Endometrial microvascular endothelial cells (primary cell): Measurements from ENCODE around the gene PGPEP1. TPM values are rescaled to one million over a fixed set of nuclear protein-coding genes. Genes with fewer than 3 reads are reported as not detected.
"Not testable (repeated sequence)": the region's sequence is repeated elsewhere in the genome, so short reads cannot be mapped to it uniquely, and the experiment has no call there.

Experiments used
- in situ Hi-C: cut with HindIII; loops from 2 replicates; pipeline ENCODE4 v1.10.0; 2017; ENCODE audit warnings: low sequenced_read_pairs, low pct_unique_long_range_greater_than_20kb; ENCODE audit errors: inconsistent ontology term
- total RNA-seq: library from RNA; depleted of rRNA; stranded (reverse); fragments of >200 nt; gene quantifications from one replicate; pipeline ENCODE4 v1.2.3, GENCODE V29; 2015; ENCODE audit errors: inconsistent ontology term

PGPEP1 gene
- total RNA-seq, 1 donor from 2014 or later = 5.8 TPM

GRCh38 chr19:18402455-18403248 lies 62.3 kb downstream of the PGPEP1 start:
- in situ Hi-C loops = not testable (repeated sequence)

DNA sequence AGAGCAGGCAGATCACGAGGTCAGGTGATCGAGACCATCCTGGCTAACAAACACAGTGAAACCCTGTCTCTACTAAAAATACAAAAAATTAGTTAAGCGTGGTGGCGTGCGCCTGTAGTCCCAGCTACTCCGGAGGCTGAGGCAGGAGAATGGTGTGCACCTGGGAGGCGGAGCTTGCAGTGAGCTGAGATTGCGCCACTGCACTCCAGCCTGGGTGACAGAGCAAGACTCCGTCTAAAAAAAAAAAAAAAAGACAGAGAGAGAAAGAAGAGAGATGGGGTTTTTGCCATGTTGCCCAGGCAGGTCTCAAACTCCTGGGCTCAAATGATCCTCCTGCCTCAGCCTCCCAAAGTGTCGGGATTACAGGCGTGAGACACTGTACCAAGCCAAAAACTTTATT lies 65.4 kb downstream of the PGPEP1 start:
- in situ Hi-C loops = not testable (repeated sequence)

- in situ Hi-C loops = no loop called here
These were observed 66.4 kb downstream of the PGPEP1 start for GRCh38 chr19:18406749-18407148.

DNA sequence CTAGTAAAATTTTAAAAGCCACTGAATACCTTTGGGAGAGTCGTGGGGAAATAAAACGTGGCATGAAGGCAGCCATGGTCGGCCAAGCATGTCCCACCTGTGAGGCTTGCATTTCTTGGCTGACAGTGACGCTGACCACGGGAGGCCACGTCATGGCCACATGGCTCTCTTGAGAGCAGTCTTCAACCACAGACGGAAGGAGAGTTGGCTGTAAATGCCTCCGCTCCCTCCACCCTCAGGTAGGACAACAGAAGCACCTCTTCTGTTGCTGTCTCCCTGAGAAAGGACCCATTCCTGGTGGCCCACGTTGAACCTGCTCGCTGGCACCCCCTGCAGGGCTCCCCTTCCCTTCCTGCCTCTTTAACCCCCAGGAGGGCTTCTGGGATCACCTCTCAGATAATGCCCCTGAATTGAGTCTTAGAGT lies 67.7 kb downstream of the PGPEP1 start:
- in situ Hi-C loops = no loop called here

DNA sequence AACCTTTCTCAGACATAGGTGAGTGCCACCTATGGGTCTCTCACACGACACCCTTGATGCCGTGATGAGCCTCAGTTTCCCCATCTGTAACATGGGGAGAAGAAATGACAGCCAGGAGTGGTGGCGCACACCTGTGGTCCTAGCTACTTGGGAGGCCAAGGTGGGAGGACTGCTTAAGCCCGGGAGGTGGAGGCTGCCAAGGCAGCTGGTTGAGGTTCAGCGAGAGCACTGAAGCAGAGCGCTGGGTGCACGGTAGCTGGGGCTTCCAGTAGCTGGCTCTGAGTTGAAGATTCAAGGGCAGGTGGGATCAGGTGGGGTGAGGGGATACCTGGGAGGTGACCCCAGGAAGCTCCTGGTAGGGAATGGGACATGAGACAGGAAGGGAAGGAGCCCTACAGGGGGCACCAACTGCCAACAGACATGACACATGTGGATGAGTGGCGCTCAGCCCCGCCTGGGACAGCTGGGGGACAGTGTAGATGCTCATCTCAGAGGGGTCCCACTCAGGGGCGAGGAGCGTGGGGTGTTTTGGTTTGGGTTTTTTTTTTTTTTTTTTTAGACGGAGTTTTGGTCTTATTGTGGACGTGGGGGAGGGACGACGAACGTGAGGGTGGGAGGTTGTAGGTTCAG lies 72.3 kb downstream of the PGPEP1 start:
- in situ Hi-C loops = no loop called here

DNA sequence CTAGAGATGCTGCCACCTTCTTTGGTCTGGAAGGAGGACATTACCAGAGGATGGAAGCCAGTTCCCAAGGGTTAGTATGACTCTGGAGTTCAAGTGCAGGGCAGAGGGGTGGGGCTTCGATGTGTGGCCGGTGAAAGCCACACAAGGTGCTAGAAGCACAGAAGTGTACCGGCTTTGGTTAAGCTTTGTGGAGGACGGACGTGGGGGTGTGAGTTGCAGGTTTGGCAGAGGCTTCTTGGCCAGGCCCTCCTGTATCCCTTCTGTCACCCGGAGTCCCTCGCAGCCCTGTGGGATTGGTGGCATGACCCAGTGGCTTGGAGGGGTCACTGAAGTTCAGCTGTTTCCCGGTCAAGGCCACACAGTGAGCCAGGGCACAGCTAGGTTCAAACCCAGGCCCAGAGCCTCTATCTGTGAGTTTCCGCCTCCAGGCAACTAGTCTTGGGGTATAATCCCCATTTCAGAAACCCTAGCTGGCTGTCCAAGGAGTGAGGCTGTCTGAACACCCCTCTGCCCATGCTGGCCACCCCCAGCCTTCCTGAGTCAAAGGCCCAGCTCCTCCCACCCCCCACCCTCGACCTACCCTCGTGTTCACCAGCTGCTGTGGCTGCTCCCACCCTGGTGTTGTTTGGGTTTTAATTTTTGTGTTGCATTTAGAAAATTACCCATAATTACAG lies 74.2 kb downstream of the PGPEP1 start:
- in situ Hi-C loops = no loop called here

DNA sequence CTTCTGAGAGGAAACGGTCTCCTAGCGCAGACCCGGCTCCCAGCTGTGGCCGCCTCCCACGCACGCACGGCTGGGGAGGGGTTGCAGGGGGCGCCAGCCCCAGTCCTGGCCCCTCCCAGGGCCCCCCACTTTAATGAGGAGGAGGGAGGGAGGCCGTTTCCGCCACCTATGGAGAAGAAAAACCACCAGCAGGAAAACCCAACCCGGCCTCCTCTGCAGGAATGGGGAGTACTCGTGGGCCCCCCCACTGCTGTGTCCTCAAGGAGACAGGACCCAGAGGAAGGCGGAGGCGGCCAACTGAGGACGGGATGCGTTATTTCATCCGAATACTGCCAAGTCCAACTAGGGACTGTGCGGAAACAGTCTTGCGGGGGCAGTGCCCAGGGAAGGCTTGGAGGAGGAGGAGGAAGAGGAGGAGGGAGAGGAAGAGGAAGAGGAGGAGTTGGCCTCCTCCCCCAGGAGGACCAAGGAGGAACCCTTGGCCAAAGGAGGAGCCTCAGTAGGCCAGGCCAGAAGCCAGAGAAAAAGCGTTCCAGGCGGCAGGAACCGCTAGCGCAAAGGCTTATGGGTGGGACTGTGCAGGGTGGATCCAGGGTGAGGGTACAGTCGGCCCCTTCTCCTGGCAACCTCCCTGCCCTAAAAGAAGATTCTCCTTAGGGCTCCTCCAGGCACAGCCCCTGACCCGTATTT lies 74.9 kb downstream of the PGPEP1 start:
- in situ Hi-C loops = no loop called here

DNA sequence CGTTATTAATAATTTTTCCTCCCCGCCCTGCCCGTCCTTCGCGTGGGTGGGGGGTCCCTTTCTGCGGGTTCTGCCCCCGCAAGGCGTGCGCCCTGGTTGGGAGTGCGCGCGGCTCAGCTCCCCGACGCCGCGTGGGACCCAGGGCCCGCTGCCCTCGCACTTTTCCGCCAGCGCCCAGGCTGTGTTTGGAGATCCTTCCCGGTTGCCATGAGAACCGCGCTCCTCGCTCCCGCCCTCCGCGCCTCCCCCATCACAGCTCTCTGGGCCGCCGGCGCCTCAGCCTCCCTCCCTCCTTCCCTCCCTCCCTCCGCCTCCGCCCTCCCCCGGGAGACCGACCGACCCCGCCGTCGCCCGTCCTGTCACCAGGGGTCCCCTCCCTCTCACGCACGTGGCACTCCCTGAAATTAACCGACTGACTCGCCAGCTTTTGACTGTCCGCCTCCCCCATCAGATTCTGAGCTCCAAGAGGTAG lies 76.4 kb downstream of the PGPEP1 start:
- in situ Hi-C loops = no loop called here

- in situ Hi-C loops = no loop called here
These were observed 77.0 kb downstream of the PGPEP1 start for GRCh38 chr19:18417250-18418028.

- in situ Hi-C loops = no loop called here
These were observed 77.7 kb downstream of the PGPEP1 start for GRCh38 chr19:18418029-18418482.

- in situ Hi-C loops = no loop called here
These were observed 78.2 kb downstream of the PGPEP1 start for GRCh38 chr19:18418483-18419194.

- in situ Hi-C loops = no loop called here
These were observed 78.8 kb downstream of the PGPEP1 start, which contains the start of gene SSBP4 for GRCh38 chr19:18419195-18419698. TSS of gene SSBP4 (plus strand) at chr19:18419398. CDS start at chr19:18419649, 251 bp downstream.

Other genes with a start within 250 kb of the PGPEP1 start
- 4.2 TPM for gene MAST3, start 242.8 kb upstream of the PGPEP1 start, total RNA-seq
- 11.2 TPM for gene PIK3R2, start 187.4 kb upstream of the PGPEP1 start, total RNA-seq
- gene IFI30, start 166.8 kb upstream of the PGPEP1 start, total RNA-seq = 13.2 TPM
- 52.6 TPM for gene MPV17L2, start 147.4 kb upstream of the PGPEP1 start, total RNA-seq
- 2.6 TPM for gene RAB3A, start 136.6 kb upstream of the PGPEP1 start, total RNA-seq
- gene PDE4C, start 114.2 kb upstream of the PGPEP1 start, total RNA-seq = not detected
- gene IQCN, start 66.1 kb upstream of the PGPEP1 start, total RNA-seq = 0.46 TPM
- gene JUND, start 59.0 kb upstream of the PGPEP1 start, total RNA-seq = 99.6 TPM
- 293 TPM for gene LSM4, start 17.5 kb upstream of the PGPEP1 start, total RNA-seq
- 305 TPM for gene GDF15, start 45.6 kb downstream of the PGPEP1 start, total RNA-seq
- not detected for gene LRRC25, start 57.0 kb downstream of the PGPEP1 start, total RNA-seq
- gene SSBP4, start 78.8 kb downstream of the PGPEP1 start, total RNA-seq = 174 TPM
- 22.4 TPM for gene ISYNA1, start 97.5 kb downstream of the PGPEP1 start, total RNA-seq
- gene ELL, start 181.5 kb downstream of the PGPEP1 start, total RNA-seq = 18.6 TPM
- gene FKBP8, start 203.0 kb downstream of the PGPEP1 start, total RNA-seq = 223 TPM
- 194 TPM for gene KXD1, start 217.3 kb downstream of the PGPEP1 start, total RNA-seq
- gene UBA52, start 231.3 kb downstream of the PGPEP1 start, total RNA-seq = 931 TPM
- gene REX1BD, start 248.2 kb downstream of the PGPEP1 start, total RNA-seq = 65.9 TPM